Measurements from ENCODE around the gene BHMT2.

DNA sequence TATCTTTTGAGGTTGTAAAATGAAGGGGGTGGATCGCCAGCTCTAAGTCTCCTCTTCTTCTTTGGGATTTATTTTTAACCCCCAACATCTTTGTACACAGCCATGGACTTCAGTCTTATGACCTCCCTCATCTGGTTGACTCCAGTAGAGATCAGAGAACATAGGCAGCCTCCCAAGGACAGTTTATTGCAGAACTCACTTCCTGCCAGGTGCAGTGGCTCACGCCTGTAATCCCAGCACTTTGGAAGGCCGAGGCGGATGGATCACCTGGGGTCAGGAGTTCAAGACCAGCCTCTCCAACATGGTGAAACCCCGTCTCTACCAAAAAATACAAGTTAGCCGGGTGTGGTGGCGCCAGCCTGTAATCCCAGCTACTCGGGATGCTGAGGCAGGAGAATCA, 39.2 kb downstream of the BHMT2 start:
- TF ChIP-seq CTCF (IDR thresholded peaks at IDR 0.05) (no peak), TAF1 (IDR thresholded peaks at IDR 0.05; ENCODE audit: borderline replicate concordance, low read depth, low read length) (no peak), POLR2AphosphoS5 (IDR thresholded peaks at IDR 0.05; ENCODE audit: low read depth, low read length) (no peak), JUND (IDR thresholded peaks at IDR 0.05) (no peak), MXI1 (IDR thresholded peaks at IDR 0.05; ENCODE audit: low read depth, low read length) (no peak)

All from SK-N-SH (cell line).